Measurements from ENCODE around the gene PARD3.
"Not testable (repeated sequence)": the region's sequence is repeated elsewhere in the genome, so short reads cannot be mapped to it uniquely, and the experiment has no call there.

Gene PARD3

DNA sequence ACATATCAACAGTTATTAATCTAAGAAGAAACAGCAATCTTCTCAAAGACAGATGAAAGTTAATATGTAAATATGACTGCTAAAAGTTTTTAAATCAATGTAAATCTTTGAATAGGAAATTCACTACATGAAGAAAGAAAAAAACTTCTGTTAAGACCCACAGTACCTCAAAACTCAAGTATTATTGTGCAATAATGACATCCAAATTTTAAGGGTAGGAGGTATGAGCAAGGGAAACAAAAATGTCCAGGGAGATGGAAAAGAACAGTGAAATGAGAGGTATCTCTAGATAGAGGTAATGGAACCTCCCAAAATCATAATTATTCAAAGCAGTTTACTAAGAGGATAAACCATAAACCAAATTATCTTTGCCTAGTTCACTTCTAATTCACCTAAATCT, 436.8 kb downstream of the PARD3 start:
- no peak for DNase-seq (ENCODE audit: low spot score)

DNA sequence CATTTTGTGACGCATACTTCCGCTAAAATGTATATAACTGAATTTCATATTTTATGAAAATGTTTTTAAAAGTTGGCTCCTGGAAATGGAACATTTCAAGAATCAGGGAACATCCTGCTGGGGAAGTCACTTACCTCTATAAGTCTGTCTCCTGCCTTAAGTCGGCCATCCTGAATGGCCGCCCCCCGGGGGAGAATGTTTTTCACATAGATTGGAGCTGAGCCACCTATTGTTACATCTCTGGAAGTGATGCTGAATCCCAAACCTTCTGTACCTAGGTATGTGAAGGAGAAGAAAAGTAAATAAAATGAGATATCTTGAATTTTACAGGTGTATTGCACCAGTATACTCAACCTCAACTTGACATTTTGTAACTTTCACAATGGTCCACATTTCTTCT, 437.3 kb downstream of the PARD3 start:
- DNase-seq (ENCODE audit: low spot score) = no peak

DNA sequence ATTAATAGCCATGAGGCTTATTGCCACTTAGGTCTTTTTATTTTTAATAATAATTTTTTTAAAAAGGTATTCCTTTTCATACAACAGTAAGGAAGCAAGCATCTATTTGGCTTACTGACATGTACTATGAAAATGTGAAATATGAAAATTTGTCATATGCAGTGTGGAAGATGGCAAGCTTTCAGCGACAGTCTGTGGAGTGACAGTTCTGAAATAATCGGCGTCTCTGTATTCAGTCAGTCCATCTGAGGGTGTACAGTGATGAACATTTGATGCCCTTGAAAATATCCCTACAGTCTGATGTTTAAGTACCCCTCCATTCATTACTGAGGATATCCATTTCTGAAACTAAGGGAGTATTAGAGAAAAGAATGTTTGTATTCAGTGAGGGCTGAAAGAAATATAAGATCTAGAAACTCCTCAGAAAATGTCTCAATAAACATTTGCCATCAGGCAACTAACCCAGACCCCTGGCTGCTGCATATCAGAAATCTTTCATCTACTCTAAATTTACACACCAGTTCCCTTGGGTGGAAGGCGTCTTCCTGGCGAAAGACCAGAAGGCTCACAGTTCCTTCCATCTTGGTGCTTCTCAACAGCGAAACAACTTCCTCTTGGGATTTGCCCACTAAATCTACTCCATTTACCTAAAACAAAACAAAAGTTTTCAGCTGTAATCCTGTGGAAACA, 440.6 kb downstream of the PARD3 start:
- DNase-seq (ENCODE audit: low spot score) = no peak

DNA sequence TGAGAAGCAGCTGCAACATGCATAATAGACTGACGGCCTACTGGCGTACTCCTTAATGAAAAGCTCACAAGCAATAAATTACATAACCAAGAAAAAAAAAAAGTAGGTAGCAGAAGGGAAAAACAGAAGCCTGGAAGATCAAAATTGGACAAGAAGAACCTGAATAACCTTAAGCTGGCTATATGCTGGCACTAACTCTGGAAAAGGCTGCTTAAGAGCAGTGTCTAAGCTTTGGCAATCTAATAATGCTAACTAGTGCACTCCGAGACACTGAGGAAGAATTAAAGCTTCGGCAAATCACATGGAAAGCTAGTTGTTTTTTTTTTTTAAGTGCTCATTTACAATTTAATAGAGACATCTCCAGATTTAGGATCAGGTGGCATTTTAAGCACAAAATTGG, 441.9 kb downstream of the PARD3 start:
- no peak for DNase-seq (ENCODE audit: low spot score)

DNA sequence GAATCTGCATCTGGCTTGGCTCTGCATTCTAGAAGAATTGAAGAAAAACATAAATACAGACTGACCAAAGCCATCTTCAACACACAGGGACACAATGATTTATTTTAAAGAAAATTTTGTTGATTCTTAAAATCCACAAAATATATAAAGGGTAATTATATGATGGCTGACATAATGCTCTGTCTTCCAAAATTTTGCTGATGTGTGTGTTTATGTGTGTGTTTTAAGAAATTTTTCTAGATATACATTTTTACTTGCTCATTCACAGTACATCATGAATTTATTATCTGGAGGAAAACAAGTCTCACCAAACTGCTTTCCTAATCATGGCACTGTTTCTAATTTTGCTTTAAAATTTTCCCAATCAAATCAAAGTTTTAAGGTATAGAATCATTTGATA, 442.6 kb downstream of the PARD3 start:
- DNase-seq (ENCODE audit: low spot score) = no peak

DNA sequence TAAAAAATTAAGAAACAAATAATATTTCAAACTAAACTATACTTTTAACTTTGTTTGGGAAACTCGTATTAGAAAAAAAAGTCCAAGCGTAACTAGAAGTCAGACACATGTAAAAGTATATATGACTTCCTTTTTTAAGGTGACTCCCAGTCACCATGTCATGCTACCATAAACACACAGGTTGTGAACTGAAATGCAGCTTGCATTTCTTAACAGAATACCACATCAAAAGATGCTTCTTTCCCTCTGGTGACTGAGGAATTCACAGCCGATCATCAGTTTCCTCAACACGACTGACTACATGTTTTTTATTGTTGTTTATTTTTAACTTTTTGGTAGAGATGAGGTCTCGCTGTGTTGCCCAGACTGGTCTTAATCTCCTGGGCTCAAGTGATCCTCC, 445.0 kb downstream of the PARD3 start:
- no peak for DNase-seq (ENCODE audit: low spot score)

DNA sequence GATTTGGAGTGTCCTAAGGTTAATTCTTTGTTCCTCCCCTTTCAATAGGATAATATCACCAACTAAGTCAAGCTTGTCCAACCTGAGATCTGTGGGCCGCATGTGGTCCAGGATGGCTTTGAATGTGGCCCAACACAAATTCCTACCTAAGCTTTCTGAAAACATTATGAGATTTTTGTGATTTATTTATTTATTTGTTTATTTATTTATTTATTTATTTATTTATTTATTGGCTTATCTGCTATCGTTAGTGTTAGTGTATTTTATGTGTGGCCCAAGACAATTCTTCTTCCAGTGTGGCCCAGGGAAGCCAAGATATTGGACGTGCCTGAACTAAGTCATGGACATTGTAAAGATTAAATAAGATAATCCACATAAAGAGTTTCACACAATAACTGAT, 446.0 kb downstream of the PARD3 start:
- DNase-seq (ENCODE audit: low spot score) = no peak

DNA sequence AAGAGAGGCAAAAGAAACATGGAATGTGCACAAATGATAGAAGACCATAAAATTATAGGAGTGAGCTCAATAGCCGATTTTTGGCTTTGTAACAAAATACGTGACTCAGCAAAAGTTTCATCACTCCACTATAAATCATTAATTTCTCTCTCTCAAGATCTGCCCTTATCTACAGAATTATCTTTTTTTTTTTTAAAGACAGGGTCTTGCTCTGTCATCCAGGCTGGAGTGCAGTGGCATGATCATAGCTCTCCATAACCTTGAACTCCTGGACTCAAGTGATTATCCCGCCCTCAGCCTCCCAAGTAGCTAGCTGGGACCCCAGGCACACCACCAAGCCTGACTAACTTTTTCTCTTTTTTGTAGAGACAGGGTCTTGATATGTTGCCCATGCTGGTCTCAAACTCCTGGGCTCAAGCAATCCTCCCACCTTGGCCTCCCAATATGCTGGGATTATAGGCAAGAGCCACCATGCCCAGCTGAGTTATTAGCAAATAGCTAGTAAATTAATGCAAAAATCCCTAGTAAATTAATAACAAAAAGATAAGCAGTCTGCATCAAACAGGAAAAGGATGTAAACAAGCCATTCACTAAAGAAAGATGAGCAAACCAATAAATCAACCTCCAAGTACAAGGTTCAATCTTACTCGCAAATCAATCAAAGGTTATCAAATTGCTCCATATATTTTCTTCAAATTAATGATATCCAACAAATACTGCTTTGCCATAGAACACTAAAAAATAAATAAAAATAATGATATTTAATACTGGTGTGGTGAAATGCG, 450.7 kb downstream of the PARD3 start:
- DNase-seq (ENCODE audit: low spot score) = no peak

DNA sequence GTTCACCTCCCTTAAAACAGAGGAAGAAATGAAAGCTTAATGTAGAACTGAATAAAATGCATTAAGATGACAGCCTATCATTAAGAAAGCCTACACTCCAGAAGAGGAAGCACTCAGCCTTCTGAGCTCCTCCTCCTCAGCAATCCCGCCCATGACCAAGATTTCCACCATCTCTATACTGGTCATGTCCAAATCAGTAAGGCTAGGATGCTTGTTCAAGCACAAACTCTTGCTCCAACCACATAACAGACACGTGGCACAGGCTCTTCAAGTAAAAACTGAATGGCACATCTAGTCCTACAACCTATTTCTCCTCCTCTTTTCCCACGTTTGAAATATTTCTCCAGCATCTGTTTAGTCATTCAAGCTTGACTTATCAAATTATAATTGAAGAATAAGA, 454.1 kb downstream of the PARD3 start:
- no peak for DNase-seq (ENCODE audit: low spot score)

DNA sequence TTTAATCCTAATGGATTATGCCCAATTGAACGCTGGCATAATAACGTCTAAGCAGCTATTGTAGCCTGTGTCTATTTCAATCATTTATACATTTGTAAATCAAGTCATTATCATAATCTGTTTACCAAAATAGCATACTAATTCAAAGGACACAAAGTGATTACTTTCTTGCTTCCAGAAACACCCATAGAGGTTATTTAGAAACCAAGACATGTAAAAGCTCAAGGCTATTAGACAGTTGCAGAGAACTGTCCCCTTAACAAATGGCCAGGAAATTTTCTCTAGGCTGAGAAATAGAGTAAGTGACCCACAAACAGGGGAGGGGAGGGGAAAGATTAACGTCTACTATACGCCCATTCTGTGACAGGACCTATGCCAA, 455.7 kb downstream of the PARD3 start:
- no peak for DNase-seq (ENCODE audit: low spot score)

DNA sequence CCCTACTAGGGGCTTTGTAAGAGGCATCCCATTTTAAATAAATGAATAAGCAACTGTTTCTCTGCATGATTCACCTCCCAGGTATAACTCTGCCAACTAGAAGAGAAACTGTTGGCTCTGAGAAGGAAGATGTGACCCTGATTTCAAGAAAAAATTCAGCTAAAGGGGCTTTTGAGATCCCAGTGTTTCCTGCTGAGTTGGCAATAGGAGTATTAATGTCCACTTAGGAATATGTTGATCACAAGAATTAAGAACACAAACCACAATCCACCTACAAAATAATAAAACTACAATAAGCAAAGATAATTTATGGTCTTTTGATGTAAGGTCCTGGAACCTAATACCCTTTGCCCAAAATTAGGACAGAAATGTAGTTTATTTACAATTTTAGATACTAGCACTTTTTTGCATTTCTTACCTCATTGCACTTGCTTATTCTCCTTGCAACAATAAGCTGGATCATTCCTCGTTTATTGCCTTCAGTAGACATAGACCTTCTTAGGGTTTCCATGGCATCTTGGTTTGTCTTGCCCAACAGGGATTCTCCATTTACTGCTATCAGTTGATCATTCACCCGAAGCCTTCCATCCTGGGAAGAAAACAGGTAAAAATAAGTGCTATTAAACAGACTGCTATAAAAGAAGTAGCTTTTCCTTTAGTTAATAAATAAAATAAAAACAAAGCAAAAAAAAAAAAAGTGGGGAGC, 456.2 kb downstream of the PARD3 start:
- no peak for DNase-seq (ENCODE audit: low spot score)

DNA sequence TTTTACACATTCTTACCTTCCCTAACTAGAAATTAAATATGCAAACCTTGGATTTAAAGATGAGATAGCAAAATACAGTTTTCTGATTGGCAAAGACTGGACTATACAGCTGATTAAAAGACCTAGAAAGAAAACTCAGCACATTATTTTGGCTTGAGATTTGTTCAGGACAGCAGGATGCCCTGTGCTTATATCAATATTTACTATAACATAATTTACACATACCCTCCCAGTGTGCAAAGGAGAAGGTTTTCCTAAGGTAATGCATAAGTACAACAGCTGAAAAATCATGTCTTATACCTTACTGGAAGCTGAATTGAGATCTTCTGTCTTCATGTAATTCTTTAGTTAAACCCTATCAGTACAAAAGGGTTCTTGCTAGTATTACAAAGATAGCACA, 458.6 kb downstream of the PARD3 start:
- no peak for DNase-seq (ENCODE audit: low spot score)

DNA sequence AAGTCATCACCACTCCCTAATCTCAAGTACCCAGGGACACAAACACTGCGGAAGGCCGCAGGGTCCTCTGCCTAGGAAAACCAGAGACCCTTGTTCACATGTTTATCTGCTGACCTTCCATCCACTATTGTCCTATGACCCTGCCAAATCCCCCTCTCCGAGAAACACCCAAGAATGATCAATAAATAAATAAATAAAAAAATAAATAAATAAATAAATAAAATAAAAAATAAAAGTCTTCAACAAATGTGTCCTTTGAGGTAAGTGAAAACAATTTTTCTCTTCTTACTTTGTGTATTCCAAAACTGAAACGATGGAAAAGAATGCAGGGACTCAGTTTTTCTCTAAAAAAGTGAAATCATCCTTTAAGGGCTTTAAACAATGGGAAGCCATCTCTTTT, 461.6 kb downstream of the PARD3 start:
- not testable (repeated sequence) for DNase-seq (ENCODE audit: low spot score)

DNA sequence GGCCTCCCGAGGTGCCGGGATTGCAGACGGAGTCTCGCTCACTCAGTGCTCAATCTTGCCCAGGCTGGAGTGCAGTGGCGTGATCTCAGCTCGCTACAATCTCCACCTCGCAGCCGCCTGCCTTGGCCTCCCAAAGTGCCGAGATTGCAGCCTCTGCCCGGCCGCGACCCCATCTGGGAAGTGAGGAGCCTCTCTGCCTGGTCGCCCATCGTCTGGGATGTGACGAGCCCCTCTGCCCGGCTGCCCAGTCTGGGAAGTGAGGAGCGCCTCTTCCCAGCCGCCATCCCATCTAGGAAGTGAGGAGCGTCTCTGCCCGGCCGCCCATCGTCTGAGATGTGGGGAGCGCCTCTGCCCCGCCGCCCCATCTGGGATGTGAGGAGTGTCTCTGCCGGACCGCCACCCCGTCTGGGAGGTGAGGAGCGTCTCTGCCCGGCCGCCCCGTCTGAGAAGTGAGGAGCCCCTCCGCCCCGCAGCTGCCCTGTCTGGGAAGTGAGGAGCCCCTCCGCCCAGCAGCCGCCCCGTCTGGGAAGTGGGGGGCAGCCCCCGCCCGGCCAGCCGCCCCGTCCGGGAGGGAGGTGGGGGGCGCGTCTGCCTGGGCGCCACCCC, 462.4 kb downstream of the PARD3 start:
- not testable (repeated sequence) for DNase-seq (ENCODE audit: low spot score)

DNA sequence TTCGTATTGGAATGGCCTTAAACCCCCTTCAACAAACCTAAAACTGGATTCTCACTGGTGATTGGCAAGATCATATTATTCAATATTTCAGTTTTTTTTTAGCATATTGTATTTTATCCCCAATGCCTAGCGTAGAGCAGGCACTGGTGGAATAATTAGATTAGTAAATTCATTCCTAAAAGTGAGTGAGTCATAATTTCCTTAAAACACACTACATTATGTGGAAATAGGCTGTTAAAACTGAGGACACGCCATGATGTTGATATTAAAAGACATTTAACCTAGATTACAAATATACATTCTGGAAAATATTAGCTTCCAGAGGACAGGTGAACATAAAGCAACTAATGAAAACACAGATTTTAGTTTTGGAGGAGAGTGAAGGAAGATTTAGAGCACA, 463.9 kb downstream of the PARD3 start:
- DNase-seq (ENCODE audit: low spot score) = no peak

DNA sequence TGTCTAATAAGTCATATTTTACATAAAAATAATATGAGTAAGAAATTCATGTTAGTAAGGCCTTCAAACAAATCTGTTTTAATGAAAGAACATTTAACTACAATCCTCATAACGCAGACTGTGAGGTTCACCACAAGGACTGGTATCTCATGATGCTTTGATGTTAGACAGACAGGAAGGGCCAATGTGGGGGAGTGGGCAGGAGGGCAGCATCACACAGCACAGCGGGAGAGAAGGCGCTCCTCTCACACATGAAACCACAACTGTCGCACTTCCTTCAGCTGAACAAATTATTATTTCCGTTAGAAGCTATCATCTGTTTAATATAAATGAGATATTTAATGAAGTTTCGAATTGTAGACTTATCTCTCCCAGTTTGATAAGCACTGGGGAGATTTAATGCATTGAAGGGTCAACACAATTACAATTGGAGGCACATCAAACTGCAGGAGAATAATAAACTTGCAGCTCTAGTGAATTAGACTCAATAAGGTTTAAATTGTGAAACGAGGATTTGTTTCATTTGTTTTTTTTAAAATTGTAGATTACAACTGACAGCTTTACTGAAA, 466.1 kb downstream of the PARD3 start:
- no peak for DNase-seq (ENCODE audit: low spot score)

DNA sequence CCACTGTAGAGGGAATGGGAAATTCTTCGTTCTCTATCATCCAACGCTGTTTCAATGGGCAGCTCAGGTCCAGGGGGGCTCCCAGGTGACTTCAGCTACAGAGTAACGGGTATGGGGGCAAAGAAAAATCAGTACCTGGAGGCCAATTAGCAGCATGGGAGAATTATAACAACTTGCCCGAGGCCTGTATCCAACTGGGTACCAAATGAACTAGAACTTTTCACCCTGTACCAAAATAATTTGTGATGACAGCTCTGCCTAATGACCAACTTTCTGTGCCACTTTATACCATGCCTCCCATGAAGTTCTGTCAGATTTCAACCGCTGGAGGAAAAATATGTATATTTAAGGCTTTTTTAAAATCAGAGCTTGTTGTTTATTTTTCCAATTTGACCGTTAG, 467.1 kb downstream of the PARD3 start:
- no peak for DNase-seq (ENCODE audit: low spot score)

DNA sequence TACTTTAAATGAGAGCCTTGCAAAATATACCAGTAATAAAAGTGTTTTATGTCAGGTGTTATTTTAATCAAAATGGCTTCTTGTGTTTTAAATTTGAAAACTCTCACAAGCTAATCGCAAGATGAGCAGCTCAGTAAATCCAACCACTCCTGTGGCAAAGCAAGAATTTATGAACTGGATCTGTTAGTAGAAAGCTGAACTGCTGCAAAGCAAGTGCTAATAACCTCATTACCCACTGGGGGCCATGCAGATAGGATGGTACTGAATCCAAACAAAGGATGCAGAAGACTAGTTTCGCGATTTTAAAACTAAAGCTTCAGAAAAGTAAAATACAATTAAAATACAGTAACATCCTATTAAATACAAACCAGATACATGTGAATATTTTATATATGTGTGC, 468.0 kb downstream of the PARD3 start:
- no peak for DNase-seq (ENCODE audit: low spot score)

DNA sequence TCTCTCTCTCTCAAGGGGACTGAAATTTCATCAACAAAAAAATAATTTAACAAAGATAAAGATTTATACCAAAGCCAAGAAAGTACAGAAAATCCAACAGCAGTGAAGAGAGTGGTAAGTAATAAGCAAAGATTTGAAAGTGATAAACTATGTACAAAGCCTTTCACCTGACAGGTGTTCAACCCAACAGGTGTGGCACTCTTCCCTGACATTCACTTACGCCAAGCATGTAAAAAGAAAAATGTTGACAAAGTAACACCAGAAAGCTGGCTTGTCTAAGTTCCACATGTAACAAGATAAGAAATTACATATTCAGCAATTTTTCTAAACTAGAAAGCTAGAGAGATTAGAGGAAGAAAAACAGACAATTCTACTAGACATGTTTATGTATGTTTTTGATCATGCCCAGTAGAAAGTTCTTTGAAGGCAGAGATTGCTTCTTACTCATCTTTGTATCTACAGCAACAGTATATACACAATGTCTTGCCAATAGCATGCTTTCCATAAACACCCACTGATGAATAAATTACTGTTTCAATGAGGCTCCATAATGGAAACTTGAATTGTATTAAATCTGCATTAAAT, 468.5 kb downstream of the PARD3 start:
- no peak for DNase-seq (ENCODE audit: low spot score)

DNA sequence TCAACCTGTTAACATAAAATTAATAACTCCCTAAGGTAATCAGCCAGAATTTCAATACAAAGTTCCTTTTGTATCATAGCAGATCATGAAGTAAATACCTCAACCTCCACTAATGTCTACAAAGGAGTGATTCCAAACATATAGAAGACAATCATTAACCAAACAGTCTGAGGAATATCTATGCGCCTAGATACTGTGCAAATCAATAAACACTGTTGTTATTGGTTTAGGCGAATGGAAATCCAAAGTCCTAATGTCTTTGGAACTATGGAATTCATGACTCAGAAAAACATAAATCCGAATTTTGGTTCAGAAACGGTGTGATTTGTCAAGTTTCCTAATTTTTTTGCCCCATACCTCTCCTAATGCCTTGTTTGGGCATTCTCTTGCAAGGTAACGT, 469.7 kb downstream of the PARD3 start:
- DNase-seq (ENCODE audit: low spot score) = no peak

DNA sequence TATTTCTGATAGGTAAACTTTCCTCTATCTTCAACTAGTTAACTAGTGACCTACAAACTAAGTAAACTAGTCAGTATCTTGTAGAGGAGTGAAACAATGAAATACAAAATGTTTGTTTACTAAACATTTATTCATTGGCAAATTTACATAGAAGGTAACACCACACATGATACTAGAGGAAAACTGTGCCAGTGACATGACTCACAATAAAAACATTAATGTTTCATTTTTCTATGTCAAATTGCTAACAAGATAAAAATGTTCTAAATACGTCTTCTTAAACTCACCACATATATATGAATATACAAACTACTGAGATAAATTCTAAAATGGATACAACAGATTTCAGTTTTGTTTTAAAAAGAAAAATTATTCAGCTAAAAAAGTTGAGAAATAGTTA, 471.3 kb downstream of the PARD3 start:
- no peak for DNase-seq (ENCODE audit: low spot score)

DNA sequence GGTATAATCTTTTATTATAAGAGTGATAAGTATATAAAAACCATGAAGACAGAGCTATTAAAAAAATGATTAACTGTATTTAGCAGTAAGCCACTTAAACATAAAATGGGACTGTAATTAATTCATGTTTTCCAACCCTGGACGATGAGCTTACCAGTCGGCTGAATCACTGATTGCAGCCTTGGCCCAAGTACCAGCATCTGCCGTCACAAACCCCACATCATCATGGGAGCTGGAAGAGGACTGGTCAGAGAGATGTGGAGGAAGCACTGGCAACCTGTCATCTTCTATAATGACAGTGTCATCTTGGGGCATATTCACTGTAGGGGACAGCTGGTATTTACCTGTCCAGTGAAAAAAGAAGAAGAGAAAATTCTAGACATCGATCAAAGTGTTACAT, 473.6 kb downstream of the PARD3 start:
- DNase-seq (ENCODE audit: low spot score) = no peak
